GM12801 (cell line): ENCODE results near the gene ANKRD33B.

Experiments
- CTCF ChIP-seq: IDR thresholded peaks from one replicate; pipeline ENCODE4 v1.5.1; 2011; ENCODE audit warnings: control low read depth; ENCODE audit not compliant: insufficient read length; ENCODE audit errors: extremely low read depth

The ANKRD33B gene

GRCh38 chr5:10556893-10557746 lies 6.8 kb upstream of the ANKRD33B start:
- TF ChIP-seq CTCF: no peak

- TF ChIP-seq CTCF: no peak
These were observed 4.7 kb upstream of the ANKRD33B start for GRCh38 chr5:10559151-10559550.

- no peak for TF ChIP-seq CTCF
These were observed 4.0 kb upstream of the ANKRD33B start for GRCh38 chr5:10559871-10560270.

- TF ChIP-seq CTCF: no peak
These were observed 1.4 kb upstream of the ANKRD33B start for GRCh38 chr5:10562201-10563109.

- no peak for TF ChIP-seq CTCF
These were observed 543 bp upstream of the ANKRD33B start for GRCh38 chr5:10563110-10563944.

GRCh38 chr5:10564838-10565784 lies 1.2 kb downstream of the ANKRD33B start:
- TF ChIP-seq CTCF: no peak
